Erythroblast (primary cell): ENCODE measurements around the gene USP44.

Source experiments
- GATA1 ChIP-seq: IDR thresholded peaks from 2 replicates; pipeline ENCODE4 v1.6.1; 2011; ENCODE audit warnings: low read depth, mild to moderate bottlenecking, control low read depth, low read length, moderate library complexity
- POLR2A ChIP-seq: IDR thresholded peaks from 2 replicates; pipeline ENCODE4 v1.6.1; 2011; ENCODE audit warnings: mild to moderate bottlenecking, low read length

DNA sequence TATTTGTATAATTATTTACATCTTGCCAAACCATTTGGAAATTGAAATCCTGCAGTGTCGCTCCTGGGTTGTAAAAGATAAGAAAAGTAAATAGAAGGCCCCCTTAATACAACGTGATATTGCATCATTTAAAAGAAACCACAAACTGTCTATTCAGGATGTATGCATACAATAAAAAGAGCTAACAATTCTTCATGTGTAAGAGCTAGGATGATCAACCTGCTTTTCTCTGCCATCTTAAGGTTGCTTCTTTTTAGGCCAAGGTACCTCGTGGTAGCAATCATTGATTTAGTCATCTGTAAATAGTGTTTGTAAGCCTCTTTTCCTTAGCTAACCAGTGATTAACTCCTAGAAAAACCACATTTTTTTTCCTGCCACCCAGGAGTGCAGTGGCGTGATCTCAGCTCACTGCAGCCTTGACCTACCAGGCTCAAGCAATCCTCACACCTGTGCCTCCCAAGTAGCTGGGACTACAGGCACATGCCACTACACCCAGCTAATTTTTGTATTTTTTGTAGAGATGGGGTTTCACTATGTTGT, 3.3 kb upstream of the USP44 start:
- TF ChIP-seq POLR2A (no peak), GATA1 (no peak)
